Measurements from ENCODE around the gene PXN. TPM values are rescaled to one million over a fixed set of nuclear protein-coding genes. Genes with fewer than 3 reads are reported as not detected.
"Not testable (repeated sequence)": the region's sequence is repeated elsewhere in the genome, so short reads cannot be mapped to it uniquely, and the experiment has no call there.

The PXN gene
- total RNA-seq, 4 donors from 2014 or later: 29.6 to 211 (median 41.2) TPM

- TF ChIP-seq POLR2A (IDR thresholded peaks at IDR 0.05) (no peak), CTCF (IDR thresholded peaks at IDR 0.05) (no peak)
- no peak for DNase-seq
- no peak overlapping the region for H3K27ac ChIP-seq
Observed at GRCh38 chr12:120214626-120215356, 50.7 kb downstream of the PXN start.

GRCh38 chr12:120213758-120214157, 51.8 kb downstream of the PXN start:
- no peaks in the 10 kb centered on the region for H3K36me3 ChIP-seq
- no peak for DNase-seq
- intact Hi-C loops (cut with DNase I; ENCODE audit: low total_unique reads): no loop called here
- H3K27ac ChIP-seq: no peak overlapping the region
- H3K9me3 ChIP-seq: no peaks in the 10 kb centered on the region
- H3K27me3 ChIP-seq: no peaks in the 10 kb centered on the region
- TF ChIP-seq CTCF (IDR thresholded peaks at IDR 0.05) (no peak), POLR2A (IDR thresholded peaks at IDR 0.05) (no peak)
- H3K4me1 ChIP-seq: no peaks in the 10 kb centered on the region
- no peak overlapping the region for H3K4me3 ChIP-seq

More at GRCh38 chr12:120214626-120215356, 50.7 kb downstream of the PXN start:
- H3K4me1 ChIP-seq: no peaks in the 10 kb centered on the region
- no peak overlapping the region for H3K4me3 ChIP-seq
- no peaks in the 10 kb centered on the region for H3K27me3 ChIP-seq
- H3K36me3 ChIP-seq: no peaks in the 10 kb centered on the region
- H3K9me3 ChIP-seq: no peaks in the 10 kb centered on the region
- intact Hi-C loops (cut with DNase I; ENCODE audit: low total_unique reads): no loop called here

GRCh38 chr12:120213182-120213581, 52.3 kb downstream of the PXN start:
- H3K36me3 ChIP-seq; H3K9me3 ChIP-seq; intact Hi-C loops (cut with DNase I; ENCODE audit: low total_unique reads); H3K4me3 ChIP-seq; DNase-seq; H3K27ac ChIP-seq; H3K4me1 ChIP-seq; H3K27me3 ChIP-seq: not testable (repeated sequence)

- Histone ChIP-seq H3K36me3 (no peaks in the 10 kb centered on the region), H3K27me3 (no peaks in the 10 kb centered on the region)
- intact Hi-C loops (cut with DNase I; ENCODE audit: low total_unique reads): no loop called here
Observed at GRCh38 chr12:120212301-120212700, 53.2 kb downstream of the PXN start.

GRCh38 chr12:120211904-120212283, 53.6 kb downstream of the PXN start:
- no peaks in the 10 kb centered on the region for H3K36me3 ChIP-seq

More at GRCh38 chr12:120212301-120212700, 53.2 kb downstream of the PXN start:
- TF ChIP-seq CTCF (IDR thresholded peaks at IDR 0.05): no peak
- TF ChIP-seq POLR2A (IDR thresholded peaks at IDR 0.05): no peak
- Histone ChIP-seq H3K4me1 (no peaks in the 10 kb centered on the region), H3K27ac (no peak overlapping the region), H3K9me3 (no peaks in the 10 kb centered on the region), H3K4me3 (no peak overlapping the region)
- DNase-seq: no peak

More at GRCh38 chr12:120211904-120212283, 53.6 kb downstream of the PXN start:
- Histone ChIP-seq H3K27ac (no peak overlapping the region), H3K9me3 (no peaks in the 10 kb centered on the region), H3K27me3 (no peaks in the 10 kb centered on the region), H3K4me3 (no peak overlapping the region), H3K4me1 (no peaks in the 10 kb centered on the region)
- no peak for DNase-seq
- TF ChIP-seq POLR2A (IDR thresholded peaks at IDR 0.05) (no peak), CTCF (IDR thresholded peaks at IDR 0.05) (no peak)
- intact Hi-C loops (cut with DNase I; ENCODE audit: low total_unique reads): no loop called here
